GM21526 (cell line): Measurements from ENCODE around the gene CARD9.

Experiments
- ATAC-seq: cut with Tn5 transposase; IDR thresholded peaks from one replicate; pipeline ENCODE4 v1.9.1; 2021; ENCODE audit warnings: moderate library complexity; ENCODE audit not compliant: unreplicated experiment, low FRiP score

CARD9 gene

DNA sequence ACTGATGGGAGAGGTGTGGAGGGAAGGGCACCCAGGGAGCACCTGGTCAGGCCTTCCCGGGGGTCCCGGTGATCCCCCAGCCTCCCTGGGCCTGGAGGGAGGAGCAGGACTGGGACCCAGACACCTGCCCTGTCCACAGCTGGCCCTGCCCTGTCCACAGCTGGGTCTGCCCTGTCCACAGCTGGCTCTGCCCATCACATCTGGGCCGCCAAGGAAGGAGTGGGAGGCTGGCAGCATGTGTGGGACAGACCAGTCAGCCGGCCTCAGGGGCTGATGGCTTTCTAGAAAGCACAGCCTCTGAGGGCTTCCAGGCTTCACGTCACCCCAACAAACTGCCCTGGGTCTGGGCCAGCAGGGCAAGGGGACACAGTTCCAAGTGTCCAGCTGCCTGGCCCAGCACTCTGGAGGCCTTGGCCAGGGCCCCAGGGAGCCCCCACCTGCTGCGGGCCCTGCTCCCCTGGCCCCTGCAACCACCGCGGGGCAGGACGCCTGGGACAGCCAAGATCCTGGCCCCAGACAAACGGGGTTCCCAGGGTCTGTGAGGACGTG is 22.1 kb downstream of the CARD9 start:
- ATAC-seq = no peak

DNA sequence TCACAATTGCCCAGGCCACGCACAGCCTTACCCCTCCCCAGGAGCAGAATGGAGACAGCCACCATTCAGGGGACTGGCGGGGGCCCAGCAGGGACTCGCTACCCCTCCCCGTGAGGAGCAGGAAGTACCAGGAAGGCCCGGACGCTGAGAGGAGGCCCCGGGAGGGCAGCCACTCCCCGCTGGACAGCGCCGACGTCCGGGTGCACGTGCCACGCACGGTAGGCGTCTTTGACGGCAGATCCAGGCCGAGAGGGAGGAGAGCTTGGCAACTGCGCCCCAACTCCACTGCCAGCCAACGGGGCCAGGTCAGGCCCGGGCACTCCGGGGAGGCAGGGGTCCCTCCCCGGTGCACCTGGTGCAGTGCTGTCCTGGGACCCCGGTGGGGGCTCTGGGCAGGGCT is 23.9 kb downstream of the CARD9 start:
- ATAC-seq = no peak

DNA sequence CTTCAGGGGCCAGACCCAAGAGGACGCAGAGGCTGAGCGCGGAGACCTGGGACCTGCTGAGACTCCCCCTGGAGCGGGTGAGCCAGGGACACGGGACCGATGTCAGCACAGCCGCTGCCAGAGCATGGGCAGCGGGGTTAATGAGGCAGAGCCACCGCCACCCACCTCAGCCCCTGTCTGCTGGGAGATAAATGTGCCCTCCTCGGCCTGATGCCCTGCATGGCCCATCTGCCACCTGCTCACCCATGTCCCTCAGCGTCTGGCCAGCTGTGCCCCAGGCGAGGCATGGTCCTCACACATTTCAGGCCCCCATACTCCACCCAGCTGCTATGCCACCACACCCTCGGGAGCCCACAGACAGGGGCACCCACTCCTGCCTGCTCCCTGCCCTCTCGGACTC is 24.8 kb downstream of the CARD9 start:
- no peak for ATAC-seq

DNA sequence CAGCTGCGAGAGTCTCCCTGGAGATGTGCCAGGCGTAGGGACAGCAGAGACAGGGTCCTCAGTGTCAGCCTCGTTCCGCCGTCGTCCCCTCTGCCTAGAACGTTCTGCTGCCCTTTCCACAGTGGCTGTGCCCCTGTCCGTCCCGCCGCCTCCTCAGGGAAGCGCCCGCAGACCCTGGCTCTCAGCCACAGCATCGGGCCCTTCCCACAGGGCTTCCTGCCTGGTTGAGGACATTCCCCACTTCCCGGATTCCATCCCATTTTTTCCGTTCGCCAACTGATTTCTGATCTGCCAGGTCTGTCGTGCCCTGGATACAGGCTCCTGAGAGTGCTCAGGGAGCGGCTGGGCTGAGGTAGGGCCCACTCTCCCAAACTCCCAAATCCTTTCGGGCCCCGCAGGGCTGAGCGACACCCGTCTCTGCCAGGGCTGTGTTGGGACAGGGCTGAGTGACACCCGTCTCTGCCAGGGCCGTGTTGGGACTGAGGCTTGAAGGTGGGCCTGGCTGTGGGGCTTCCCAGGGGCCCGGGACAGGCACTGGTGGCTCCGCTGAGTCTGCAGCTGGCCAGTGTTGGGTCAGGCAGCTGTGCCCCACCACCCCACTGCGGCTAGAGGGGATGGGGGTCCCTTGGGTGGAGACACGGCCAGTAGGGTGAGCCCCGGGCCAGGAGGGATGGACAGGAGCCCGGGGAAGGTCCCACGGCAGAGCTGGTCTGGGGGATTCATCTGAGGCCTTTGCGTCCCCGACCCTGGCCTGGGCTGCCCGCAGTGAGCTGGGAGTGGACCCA is 25.8 kb downstream of the CARD9 start:
- ATAC-seq = no peak

DNA sequence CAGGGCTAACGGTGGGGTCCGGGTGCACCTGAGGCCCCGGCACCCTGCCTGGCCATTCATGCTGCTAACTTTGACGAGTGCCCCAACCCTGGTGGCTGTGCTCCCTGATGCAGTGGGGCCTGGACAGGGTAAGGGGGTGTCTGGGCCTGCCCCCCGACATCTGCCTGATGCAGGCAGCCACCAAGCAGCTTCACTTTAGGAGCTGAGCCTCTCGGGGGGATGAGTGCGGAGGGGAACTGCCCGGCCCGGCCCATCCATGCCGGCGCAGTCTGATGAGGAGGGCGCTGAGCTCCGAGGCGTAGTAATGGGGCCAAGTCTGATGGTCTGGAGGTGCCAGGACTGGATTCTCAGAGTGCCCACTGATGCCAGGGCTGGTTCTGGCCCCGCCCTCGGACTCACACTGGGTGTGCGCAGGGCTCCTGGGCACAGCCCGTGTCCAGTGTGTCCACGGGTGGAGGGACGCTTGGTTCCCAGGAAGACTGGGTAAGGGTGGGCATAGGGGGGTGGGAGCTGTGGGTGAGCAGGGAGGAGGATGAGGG is 26.5 kb downstream of the CARD9 start:
- no peak for ATAC-seq

DNA sequence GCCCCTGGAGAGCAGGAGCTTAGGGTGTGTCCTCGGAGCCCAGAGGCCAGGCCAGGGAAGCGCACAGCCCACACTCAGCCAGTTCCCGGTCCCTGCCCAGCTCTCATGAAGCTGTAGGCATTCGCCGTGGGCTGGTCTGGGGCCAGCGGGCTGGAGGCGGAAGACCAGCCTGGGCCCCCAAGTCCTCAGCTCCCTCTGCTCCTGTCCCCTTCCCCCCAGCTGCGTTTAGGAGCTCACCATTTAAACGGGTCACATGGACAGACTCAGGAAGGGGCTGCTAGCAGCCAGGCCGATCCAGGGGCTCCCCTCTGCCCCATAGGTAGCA is 27.4 kb downstream of the CARD9 start:
- ATAC-seq = no peak

DNA sequence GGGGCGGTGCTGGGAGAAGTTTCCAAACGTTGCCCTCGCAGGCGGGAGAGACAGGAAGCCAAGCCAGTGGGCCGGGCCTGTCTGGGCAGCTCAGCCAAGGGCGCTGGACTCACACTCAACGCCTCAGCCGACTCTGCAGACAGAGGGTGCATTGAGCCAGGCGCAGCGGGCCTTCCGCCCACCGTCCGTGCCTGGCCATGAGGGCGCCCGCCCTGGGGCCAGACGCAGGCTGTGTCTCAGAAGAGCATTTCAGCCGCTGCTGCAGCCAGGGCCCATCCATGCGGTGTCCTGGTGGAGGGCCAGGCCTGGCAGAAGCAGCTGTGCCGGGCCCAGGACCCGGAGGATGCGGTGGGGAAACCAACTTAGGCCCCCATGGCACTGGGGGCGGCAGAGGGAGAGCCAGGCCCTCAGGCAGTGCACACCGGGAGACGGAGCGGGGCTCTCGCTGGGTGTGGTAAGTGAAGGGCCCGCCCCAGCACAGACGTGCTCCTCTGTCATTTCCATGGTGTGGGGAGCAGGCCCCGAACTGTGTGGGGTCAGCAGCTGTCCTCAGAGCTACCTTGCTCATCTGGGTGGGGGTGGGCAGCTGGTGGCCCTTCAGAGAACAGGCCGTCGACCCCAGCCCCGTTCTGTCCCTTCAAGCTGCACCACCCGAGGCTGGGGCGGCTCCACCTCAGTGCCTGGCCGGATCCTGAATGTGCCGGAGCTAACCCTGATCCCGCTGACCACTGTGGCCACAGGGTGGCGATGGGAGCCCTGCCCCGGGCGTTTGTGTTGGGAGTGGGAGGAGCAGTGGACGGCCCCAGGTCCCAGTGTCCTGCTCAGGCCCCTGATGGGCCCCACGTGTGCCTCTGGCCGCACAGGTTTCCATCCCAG is 27.9 kb downstream of the CARD9 start:
- ATAC-seq = no peak

DNA sequence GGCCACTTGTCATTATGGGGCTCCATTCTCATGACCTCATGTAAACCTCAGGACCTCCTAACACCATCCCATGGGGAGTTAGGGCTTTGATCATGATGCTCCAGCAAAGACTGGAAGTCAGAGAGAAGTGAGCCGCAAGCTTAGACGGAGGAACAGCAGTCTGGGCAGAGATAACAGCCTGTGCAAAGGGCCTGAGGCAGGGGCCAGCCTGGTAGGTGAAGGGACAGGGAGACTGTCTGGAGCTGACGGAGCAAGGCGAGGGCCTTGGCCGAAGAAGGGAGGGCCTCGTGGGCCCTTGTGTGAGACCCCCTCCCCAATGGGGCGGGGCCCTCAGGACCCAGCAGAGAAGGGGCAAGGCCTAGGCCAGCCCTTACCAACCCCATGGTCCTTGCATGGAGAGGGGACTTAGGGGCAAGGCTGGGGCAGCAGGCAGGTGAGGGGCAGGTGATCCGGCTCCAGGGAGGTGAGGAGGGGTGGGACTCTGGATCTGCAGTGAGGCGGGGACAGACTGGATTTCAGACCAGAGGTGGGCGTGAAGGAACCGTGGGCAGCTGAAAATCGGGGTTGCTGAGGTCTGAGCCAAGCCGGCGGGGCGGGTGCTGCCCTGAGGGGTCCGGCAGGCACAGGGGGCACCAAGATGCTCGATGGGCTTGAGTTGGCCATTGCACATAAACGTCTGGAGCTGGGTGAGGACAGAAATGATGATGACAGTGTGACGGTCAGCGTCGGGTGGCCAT is 28.8 kb downstream of the CARD9 start:
- no peak for ATAC-seq

DNA sequence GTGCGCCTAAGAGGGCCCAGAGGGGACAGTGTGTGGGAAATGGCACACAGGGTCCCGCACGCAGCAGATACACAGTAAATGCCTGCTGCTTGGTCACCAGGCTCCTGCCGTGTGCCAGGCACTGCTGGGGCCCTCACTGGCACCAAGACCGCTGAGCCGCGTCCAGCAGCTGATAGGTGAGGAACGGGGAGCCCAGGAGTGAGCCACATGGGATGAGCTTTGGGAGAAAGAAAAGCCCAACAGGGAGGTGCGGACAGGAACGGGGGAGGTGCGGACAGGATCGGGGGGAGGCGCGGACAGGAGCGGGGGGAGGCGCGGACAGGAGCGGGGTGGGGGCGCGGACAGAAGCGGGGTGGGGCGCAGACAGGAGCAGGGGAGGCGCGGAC is 29.6 kb downstream of the CARD9 start:
- ATAC-seq = no peak

DNA sequence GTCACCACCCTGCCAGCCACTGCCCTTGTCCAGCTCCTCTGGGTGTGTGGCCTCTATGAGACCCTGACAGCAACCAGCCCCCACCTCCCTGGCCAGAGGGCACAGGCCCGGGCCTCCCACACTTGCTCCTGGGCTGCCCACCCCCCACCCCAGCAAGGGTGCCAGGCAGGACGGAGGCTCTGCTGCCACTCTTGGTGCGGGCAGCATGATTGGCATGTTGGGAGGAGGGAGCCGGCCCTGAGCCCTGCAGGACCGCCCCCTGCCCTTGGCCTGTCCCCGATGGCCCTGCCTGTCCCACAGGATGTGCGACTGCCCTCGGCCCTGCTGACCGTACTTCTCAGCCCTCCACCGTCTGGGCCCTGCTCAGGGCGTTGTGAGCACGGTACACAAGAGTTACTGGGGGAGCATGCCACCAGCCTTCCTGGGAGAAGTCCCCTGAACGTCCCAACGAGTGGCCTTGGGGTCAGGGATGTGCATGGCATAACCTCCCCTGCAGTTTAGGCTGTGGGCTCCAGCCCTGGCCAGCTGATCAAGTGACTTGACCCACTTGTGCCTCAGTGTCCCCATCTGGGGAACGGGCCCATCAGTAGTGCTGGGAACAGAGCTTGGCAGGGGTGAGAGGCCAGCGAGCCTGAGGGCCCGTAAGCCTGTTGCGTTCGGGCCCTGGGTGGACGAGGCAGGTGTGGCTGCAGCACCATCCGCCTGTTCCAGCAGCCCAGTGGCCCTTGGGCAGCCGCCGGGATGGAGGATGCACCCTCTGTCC is 30.2 kb downstream of the CARD9 start:
- ATAC-seq = no peak

DNA sequence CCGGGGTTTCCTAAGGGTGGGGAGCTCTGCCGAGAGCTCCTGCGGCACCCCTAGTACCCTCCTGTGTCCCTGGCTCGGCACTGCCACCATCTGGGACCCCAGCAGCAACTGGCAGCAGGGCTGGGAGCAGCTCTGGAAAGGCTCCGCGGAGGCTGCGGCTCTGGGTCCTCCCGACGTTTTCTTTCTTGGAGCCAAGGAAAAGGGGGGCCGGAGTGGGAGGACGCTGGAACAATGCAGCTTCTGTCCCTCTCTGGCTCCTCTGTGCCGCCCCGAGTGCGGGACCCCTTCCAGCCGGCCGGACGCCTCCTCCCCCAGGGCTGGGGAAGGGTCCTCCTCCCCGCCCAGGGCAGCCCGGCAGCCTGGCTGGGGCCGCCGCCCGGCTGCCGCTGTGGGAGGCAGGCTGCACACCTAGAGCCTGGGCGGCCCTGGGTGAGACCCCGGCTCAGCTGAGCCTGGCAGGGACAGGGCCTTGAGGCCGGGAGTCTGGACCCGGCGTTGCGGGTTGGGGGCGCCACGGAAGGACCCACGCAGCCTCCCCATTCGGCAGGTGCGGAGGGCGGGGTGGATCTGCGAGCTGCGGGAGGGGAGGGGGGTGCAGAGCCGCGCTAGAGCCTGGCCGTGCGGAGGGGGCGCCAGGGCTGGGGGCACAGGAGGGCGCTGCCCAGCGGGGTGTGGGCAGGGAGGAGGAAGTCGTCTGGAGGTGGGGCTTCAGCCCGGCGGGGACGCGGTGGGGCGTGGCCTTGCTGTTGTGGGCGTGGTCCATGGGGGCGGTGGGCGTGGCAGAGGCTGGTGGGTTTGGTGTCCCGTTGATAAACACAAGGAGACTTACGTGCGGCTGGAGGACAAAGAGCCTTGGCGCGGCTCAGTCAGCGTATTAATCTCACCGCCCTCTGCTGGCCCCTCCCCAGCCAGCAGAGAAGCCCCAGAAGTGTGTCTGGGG is 31.0 kb downstream of the CARD9 start:
- no peak for ATAC-seq

DNA sequence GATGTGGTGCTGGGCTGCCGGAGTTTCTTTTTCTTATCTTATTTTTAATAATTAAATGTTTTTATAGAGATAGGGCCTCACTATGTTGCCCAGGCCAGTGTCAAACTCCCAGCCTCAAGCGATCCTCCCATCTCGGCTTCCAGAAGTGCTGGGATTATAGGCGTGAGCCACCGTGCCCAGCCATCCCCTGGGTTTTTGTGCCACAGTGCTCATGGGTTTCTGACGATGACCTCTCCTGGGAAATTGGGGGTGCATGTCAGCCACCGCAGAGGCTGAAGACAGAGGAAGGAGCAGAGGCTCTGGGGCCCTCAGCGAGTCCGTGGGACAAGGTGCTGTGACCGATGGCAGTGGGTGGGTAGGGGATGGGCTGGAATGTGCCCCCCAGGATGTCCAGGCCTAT is 31.7 kb downstream of the CARD9 start:
- ATAC-seq = no peak

DNA sequence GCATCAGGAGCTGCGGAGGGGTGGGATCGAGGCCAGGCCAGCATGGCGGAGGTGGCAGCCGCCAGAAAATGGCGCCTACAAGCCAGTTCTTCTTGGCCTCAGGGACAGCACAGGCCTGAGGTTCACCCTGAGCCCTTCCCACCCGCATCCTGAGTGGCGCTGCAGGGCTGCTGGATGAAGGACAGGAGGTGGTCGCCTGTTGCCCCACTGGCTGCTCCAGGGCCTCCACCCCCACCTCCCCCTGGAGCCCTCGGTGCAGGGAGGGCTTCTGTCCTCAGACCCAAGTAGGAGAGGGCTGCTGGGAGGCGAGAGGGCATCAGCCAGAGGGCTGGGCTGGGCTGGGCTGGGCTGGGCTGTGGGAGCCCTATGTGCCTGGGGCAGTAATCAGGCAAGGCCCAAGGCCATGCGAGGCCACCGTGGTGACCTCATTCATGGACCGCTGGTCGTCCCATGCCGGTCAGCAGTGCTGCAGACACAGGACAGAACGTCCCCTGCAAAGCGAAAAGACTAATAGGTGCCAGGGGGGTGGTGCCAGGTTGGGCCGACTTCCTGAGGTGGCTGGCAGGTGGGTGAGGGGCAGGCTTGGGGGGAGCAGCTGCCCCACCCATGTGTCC is 32.3 kb downstream of the CARD9 start:
- ATAC-seq = no peak

DNA sequence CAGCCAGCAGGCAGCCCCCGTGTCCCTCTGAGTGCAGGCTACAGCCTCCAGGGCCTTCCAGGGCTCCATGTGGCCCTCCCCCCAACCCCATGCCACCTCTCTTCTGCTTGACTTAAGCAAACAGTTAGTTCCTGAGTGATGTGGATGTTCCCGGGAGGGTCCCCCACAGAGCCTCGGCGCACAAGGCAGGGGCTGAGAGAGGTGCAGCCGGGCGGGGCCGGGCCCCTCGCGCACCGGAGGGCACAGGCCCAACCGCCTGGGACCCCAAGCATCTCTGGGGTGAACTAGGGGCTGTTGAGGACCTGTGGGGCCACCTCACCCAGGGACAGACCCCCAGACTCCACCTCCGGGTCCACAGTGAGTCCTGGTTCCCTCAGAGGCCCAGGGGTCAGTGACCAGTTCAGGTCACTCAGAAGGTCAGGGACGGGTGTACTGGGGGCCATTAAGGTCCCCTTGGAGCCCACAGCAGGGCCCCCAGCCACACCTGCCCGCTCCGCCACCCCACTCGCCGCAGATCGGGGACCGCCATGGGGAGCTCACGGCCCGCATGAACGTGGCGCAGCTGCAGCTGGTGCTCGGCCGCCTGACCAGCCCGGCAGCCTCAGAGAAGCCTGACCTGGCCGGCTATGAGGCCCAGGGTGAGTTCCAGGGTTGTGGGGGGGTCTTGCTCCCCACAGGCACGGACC is 33.0 kb downstream of the CARD9 start:
- ATAC-seq = no peak

DNA sequence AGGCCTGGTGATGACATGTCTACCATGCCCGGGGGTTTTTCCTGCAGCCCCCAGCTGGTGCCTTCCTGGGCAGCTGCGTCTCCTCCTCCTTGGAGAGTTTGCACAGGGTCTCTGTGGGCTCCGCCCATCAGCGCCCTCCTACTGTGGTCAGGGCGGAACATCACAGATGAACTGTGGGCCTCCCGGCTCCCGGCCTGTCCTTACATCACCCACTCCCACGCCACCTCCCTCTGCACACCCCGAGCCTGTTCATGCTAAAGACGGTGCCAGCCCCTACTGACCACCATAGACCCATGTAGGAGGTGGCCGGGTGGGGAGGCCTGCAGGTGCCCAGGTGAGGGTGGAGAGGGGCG is 33.5 kb downstream of the CARD9 start:
- no peak for ATAC-seq

DNA sequence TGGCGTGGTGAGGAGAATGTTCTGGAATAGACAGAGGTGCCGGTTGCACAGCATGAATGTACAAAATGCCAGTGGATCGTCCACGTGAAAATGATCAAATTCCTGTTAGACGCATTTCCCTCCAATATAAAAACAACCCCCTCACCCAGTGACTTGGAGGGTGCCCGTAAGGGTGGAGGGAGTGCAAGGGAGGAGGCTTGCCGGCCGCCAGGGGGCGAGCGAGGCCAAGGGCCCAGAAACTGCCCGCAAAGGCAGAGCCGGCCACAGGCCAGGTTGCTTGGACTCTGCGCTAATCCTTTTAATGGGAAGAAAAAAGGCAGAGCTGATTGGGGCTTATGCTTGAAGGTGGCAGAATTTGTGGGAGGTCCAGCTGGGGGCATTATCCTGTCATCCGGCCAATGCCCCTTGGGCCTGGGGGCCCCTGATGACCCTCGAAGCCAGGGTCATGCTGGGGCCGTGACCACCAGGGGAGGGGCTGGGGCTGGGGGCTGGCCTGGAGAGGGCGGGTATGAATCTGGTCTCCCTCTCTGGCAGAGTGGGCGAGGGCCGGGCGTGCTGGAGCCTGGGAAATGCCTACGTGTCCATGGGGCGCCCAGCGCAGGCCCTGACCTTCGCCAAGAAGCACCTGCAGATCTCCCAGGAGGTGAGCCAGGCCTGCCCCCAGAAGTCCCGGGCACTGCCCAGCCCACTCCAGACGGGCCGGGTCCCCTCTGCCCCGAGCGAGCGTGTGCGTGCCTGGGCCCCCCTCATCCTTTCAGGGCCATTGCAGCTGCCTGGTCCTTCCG is 34.1 kb downstream of the CARD9 start:
- ATAC-seq = no peak

DNA sequence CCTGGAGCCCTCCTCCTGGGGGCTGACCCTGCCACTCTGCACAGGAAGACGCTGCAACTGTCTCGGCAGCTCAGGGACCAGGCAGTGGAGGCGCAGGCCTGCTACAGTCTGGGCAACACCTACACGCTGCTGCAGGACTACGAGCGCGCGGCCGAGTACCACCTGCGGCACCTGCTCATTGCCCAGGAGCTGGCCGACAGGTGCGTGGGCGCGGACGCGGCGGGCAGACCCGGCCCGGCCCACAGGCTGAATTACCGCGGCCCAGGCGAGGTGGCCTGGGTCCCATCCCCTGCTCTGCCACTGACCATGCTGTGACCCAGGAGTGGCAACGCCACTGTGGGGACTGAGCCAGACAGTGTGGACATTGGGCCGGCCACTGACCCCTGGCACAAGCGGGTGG is 35.0 kb downstream of the CARD9 start:
- no peak for ATAC-seq
